Liver (tissue), 9 donors: ENCODE measurements around the gene ADCY7. TPM values are rescaled to one million over a fixed set of nuclear protein-coding genes. Genes with fewer than 3 reads are reported as not detected.

Experiments used
- DNase-seq: peaks from one replicate; pipeline ENCODE4 v3.0.0-alpha.2; 2017; ENCODE audit warnings: low spot score
- H3K27ac ChIP-seq, 2 donors: one replicate each; pipeline ENCODE4 v1.7.0; 2013; ENCODE audit warnings: inconsistent platforms in 2 of 2, low read length in 2 of 2, control low read depth in 1 of 2, low read depth in 1 of 2, mild to moderate bottlenecking in 1 of 2
- H3K27me3 ChIP-seq, 4 donors: one replicate each; pipeline versions ENCODE4 v1.6.1 to v1.7.0; 2013; ENCODE audit warnings: low read length in 3 of 4, inconsistent platforms in 1 of 4, mild to moderate bottlenecking in 1 of 4, moderate library complexity in 1 of 4; ENCODE audit not compliant: control insufficient read depth in 4 of 4, insufficient read depth in 4 of 4
- H3K36me3 ChIP-seq, 4 donors: one replicate each; pipeline versions ENCODE4 v1.6.1 to v1.7.0; 2013; ENCODE audit warnings: low read length in 3 of 4, mild to moderate bottlenecking in 3 of 4, low read depth in 1 of 4, moderate library complexity in 1 of 4; ENCODE audit not compliant: control insufficient read depth in 4 of 4, insufficient read depth in 3 of 4
- H3K4me1 ChIP-seq, 4 donors: one replicate each; pipeline versions ENCODE4 v1.6.1 to v1.7.0; 2013; ENCODE audit warnings: low read length in 3 of 4, mild to moderate bottlenecking in 3 of 4, moderate library complexity in 1 of 4; ENCODE audit not compliant: control insufficient read depth in 4 of 4, insufficient read depth in 4 of 4
- H3K4me3 ChIP-seq, 3 donors: one replicate each; pipeline versions ENCODE4 v1.6.1 to v1.7.0; 2013; ENCODE audit warnings: low read length in 3 of 3, control low read depth in 1 of 3, low read depth in 1 of 3, mild to moderate bottlenecking in 1 of 3
- H3K9ac ChIP-seq, 2 donors: one replicate each; pipeline ENCODE4 v1.7.0; 2013; ENCODE audit warnings: low read length in 2 of 2, mild to moderate bottlenecking in 2 of 2, moderate library complexity in 2 of 2, control low read depth in 1 of 2, low read depth in 1 of 2
- H3K9me3 ChIP-seq, 4 donors: one replicate each; pipeline versions ENCODE4 v1.6.1 to v1.7.0; 2013; ENCODE audit warnings: low read length in 3 of 4; ENCODE audit not compliant: control insufficient read depth in 4 of 4
- EGR1 ChIP-seq, 2 donors: IDR thresholded peaks; 2 replicates each; pipeline ENCODE4 v1.6.1; 2016 to 2018; ENCODE audit warnings: antibody characterized with exemption in 2 of 2, low read depth in 2 of 2
- FOXA1 ChIP-seq: IDR thresholded peaks from 2 replicates; pipeline ENCODE4 v1.6.1; 2016; ENCODE audit warnings: antibody characterized with exemption
- FOXA2 ChIP-seq: IDR thresholded peaks from 2 replicates; pipeline ENCODE4 v1.6.1; 2016; ENCODE audit warnings: antibody characterized with exemption
- GABPA ChIP-seq, 2 donors: IDR thresholded peaks in 1 of 2; conservative IDR thresholded peaks in 1 of 2; 2 replicates each; pipeline ENCODE4 v1.6.1; 2016; ENCODE audit warnings: antibody characterized with exemption in 2 of 2, mild to moderate bottlenecking in 1 of 2, moderate library complexity in 1 of 2
- HNF4A ChIP-seq, 2 donors: conservative IDR thresholded peaks; 2 replicates each; pipeline ENCODE4 v1.6.1; 2016; ENCODE audit warnings: antibody characterized with exemption in 2 of 2, mild to moderate bottlenecking in 2 of 2
- HNF4G ChIP-seq: IDR thresholded peaks from 2 replicates; pipeline ENCODE4 v1.6.1; 2016; ENCODE audit warnings: antibody characterized with exemption
- JUND ChIP-seq, 2 donors: IDR thresholded peaks; 2 replicates each; pipeline ENCODE4 v1.6.1; 2016; ENCODE audit warnings: antibody characterized with exemption in 2 of 2
- NR2F2 ChIP-seq: IDR thresholded peaks from 2 replicates; pipeline ENCODE4 v1.6.1; 2016; ENCODE audit warnings: antibody characterized with exemption
- RAD21 ChIP-seq, 2 donors: IDR thresholded peaks; 2 replicates each; pipeline ENCODE4 v1.6.1; 2016; ENCODE audit warnings: antibody characterized with exemption in 2 of 2, mild to moderate bottlenecking in 2 of 2
- RXRA ChIP-seq, 2 donors: IDR thresholded peaks; 2 replicates each; pipeline ENCODE4 v1.6.1; 2017 to 2018; ENCODE audit warnings: antibody characterized with exemption in 2 of 2, mild to moderate bottlenecking in 1 of 2
- SP1 ChIP-seq: IDR thresholded peaks from 2 replicates; pipeline ENCODE4 v1.6.1; 2018; ENCODE audit warnings: antibody characterized with exemption, mild to moderate bottlenecking
- TAF1 ChIP-seq: conservative IDR thresholded peaks from 2 replicates; pipeline ENCODE4 v1.6.1; 2016; ENCODE audit warnings: antibody characterized with exemption, mild to moderate bottlenecking
- YY1 ChIP-seq: IDR thresholded peaks from 2 replicates; pipeline ENCODE4 v1.6.1; 2016; ENCODE audit warnings: antibody characterized with exemption, mild to moderate bottlenecking
- WGBS: extraction: QIAGEN DNeasy Blood & Tissue Kit; methylation state at CpG from one replicate; pipeline ENCODE4 v1.1.7; 2013; 5-methylcytosine and 5-hydroxymethylcytosine counted together
- polyA plus RNA-seq, 2 donors: library from polyadenylated mRNA; stranded (reverse) in 1 of 2; unstranded in 1 of 2; fragments of 200-250 nt in 1 of 2; fragments of >200 nt in 1 of 2; fragmentation: Nextera tagmentation in 1 of 2; extraction: Ambion mirVana in 1 of 2; gene quantifications; one replicate each; pipeline versions ENCODE4 v1.2.1 to v1.2.3, GENCODE V29; 2013 to 2015
- total RNA-seq, 2 donors: library from RNA; depleted of rRNA; stranded (reverse); fragments of >200 nt; gene quantifications; one replicate each; pipeline ENCODE4 v1.2.3, GENCODE V29; 2014
- TF ChIP-seq, protein P1 (sequence below): IDR thresholded peaks from 2 replicates; pipeline ENCODE4 v1.6.1; 2016; ENCODE audit warnings: antibody characterized with exemption, mild to moderate bottlenecking
- TF ChIP-seq, protein P2 (sequence below): IDR thresholded peaks from 2 replicates; pipeline ENCODE4 v1.6.1; 2016; ENCODE audit warnings: antibody characterized with exemption
- TF ChIP-seq, protein P3 (sequence below): IDR thresholded peaks from 2 replicates; pipeline ENCODE4 v1.6.1; 2016; ENCODE audit warnings: antibody characterized with exemption
- TF ChIP-seq, protein P4 (sequence below): fragments of 150-350 bp; IDR thresholded peaks from 2 replicates; pipeline ENCODE4 v1.5.1; 2017; ENCODE audit warnings: improper control_type of control experiment, low read depth, low read length; ENCODE audit not compliant: missing input control
- TF ChIP-seq, protein P5 (sequence below): IDR thresholded peaks from 2 replicates; pipeline ENCODE4 v1.6.1; 2016; ENCODE audit warnings: antibody characterized with exemption
- donor health status: healthy.
- donor health status: healthy.
- donor health status: healthy.
- donor health status: healthy.
- donor health status: healthy.

The ADCY7 gene
- total and polyA plus RNA-seq, 4 donors: 1.8 to 43.9 (median 7.4) TPM

DNA sequence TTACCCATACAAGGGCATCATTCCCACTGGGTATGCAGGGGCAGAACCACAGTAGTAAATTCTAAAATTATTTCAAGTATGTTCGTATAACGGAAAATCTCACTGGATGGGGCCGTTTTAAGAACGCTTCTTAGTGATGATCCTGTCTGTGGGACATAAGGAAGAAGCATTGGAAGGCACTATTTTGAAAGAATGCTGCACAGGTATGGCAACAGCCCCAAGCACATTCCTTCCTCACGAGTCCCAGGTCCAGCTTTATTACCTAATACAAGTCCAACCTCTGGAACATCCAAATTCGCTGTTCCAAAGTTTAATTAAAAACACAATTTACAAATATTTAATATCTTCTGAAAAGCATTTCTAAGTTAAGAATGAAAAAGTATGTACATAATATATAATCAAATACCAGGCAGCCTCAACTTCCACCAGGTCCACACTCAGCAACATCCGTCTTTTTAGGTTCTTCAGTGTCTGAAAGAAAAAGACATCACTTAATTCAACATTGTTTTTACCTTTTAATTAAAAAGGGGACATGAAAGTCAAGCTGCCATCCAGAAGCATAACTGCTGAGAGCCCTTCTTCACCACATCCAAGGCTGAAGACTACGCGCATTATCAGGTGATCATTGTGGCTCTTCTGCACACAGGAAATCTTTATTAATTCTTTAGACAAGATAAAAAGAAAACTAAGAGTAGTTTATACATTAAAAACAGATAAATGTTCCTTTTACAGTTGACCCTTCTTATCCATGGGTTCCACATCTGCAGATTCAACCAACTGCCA is 52.6 kb downstream of the ADCY7 start:
- H3K4me1 ChIP-seq: no peaks in the 10 kb centered on the region
- H3K27ac ChIP-seq: no peak overlapping the region
- H3K9ac ChIP-seq: no peak overlapping the region
- DNase-seq: no peak
- WGBS: 91% methylated on average over 9 of the region's 9 CpGs
- no peaks in the 10 kb centered on the region for H3K27me3 ChIP-seq
- no peaks in the 10 kb centered on the region for H3K9me3 ChIP-seq
- H3K4me3 ChIP-seq: no peak overlapping the region
- peaks cover 4 to 71% (median 59%) of the 10 kb centered on the region in 4 donors for H3K36me3 ChIP-seq
- TF ChIP-seq EGR1 (IDR thresholded peaks at IDR 0.05; ENCODE audit: low read depth in 2 of 2) (no peak), SP1 (no peak), YY1 (no peak), GABPA (IDR thresholded peaks at IDR 0.05 in 1 of 2, conservative IDR thresholded peaks at IDR 0.05 in 1 of 2) (no peak), RXRA (IDR thresholded peaks at IDR 0.05) (no peak), TAF1 (no peak), JUND (IDR thresholded peaks at IDR 0.05) (no peak), FOXA1 (no peak), HNF4G (no peak), FOXA2 (no peak), RAD21 (IDR thresholded peaks at IDR 0.05) (no peak), NR2F2 (no peak), HNF4A (conservative IDR thresholded peaks at IDR 0.05) (no peak)
- TF ChIP-seq, protein P1, sequence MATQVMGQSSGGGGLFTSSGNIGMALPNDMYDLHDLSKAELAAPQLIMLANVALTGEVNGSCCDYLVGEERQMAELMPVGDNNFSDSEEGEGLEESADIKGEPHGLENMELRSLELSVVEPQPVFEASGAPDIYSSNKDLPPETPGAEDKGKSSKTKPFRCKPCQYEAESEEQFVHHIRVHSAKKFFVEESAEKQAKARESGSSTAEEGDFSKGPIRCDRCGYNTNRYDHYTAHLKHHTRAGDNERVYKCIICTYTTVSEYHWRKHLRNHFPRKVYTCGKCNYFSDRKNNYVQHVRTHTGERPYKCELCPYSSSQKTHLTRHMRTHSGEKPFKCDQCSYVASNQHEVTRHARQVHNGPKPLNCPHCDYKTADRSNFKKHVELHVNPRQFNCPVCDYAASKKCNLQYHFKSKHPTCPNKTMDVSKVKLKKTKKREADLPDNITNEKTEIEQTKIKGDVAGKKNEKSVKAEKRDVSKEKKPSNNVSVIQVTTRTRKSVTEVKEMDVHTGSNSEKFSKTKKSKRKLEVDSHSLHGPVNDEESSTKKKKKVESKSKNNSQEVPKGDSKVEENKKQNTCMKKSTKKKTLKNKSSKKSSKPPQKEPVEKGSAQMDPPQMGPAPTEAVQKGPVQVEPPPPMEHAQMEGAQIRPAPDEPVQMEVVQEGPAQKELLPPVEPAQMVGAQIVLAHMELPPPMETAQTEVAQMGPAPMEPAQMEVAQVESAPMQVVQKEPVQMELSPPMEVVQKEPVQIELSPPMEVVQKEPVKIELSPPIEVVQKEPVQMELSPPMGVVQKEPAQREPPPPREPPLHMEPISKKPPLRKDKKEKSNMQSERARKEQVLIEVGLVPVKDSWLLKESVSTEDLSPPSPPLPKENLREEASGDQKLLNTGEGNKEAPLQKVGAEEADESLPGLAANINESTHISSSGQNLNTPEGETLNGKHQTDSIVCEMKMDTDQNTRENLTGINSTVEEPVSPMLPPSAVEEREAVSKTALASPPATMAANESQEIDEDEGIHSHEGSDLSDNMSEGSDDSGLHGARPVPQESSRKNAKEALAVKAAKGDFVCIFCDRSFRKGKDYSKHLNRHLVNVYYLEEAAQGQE: no peak
- TF ChIP-seq, protein P2, sequence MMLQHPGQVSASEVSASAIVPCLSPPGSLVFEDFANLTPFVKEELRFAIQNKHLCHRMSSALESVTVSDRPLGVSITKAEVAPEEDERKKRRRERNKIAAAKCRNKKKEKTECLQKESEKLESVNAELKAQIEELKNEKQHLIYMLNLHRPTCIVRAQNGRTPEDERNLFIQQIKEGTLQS: no peak
- TF ChIP-seq, protein P3, sequence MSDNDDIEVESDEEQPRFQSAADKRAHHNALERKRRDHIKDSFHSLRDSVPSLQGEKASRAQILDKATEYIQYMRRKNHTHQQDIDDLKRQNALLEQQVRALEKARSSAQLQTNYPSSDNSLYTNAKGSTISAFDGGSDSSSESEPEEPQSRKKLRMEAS: no peak
- TF ChIP-seq, protein P4, sequence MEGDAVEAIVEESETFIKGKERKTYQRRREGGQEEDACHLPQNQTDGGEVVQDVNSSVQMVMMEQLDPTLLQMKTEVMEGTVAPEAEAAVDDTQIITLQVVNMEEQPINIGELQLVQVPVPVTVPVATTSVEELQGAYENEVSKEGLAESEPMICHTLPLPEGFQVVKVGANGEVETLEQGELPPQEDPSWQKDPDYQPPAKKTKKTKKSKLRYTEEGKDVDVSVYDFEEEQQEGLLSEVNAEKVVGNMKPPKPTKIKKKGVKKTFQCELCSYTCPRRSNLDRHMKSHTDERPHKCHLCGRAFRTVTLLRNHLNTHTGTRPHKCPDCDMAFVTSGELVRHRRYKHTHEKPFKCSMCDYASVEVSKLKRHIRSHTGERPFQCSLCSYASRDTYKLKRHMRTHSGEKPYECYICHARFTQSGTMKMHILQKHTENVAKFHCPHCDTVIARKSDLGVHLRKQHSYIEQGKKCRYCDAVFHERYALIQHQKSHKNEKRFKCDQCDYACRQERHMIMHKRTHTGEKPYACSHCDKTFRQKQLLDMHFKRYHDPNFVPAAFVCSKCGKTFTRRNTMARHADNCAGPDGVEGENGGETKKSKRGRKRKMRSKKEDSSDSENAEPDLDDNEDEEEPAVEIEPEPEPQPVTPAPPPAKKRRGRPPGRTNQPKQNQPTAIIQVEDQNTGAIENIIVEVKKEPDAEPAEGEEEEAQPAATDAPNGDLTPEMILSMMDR: no peak
- TF ChIP-seq, protein P5, sequence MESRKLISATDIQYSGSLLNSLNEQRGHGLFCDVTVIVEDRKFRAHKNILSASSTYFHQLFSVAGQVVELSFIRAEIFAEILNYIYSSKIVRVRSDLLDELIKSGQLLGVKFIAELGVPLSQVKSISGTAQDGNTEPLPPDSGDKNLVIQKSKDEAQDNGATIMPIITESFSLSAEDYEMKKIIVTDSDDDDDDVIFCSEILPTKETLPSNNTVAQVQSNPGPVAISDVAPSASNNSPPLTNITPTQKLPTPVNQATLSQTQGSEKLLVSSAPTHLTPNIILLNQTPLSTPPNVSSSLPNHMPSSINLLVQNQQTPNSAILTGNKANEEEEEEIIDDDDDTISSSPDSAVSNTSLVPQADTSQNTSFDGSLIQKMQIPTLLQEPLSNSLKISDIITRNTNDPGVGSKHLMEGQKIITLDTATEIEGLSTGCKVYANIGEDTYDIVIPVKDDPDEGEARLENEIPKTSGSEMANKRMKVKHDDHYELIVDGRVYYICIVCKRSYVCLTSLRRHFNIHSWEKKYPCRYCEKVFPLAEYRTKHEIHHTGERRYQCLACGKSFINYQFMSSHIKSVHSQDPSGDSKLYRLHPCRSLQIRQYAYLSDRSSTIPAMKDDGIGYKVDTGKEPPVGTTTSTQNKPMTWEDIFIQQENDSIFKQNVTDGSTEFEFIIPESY: no peak
